Right lung (tissue), 5 donors: ENCODE results near the gene UBE3C. TPM values are rescaled to one million over a fixed set of nuclear protein-coding genes. Genes with fewer than 3 reads are reported as not detected.
A peak's percentile ranks its signal among the peaks of the same experiment; 100 is the strongest.
"Not testable (repeated sequence)": the region's sequence is repeated elsewhere in the genome, so short reads cannot be mapped to it uniquely, and the experiment has no call there.

Experiments used
- DNase-seq, 2 donors: peaks; one replicate each; pipeline ENCODE4 v3.0.0-alpha.2; 2013
- polyA plus RNA-seq, 5 donors: library from polyadenylated mRNA; unstranded; fragments of 120-200 nt; gene quantifications; one replicate each; pipeline versions ENCODE4 v1.2.1 to v1.2.3, GENCODE V29; 2013; ENCODE audit warnings: inconsistent platforms in 1 of 5, low replicate concordance in 1 of 5; ENCODE audit not compliant: insufficient read length in 5 of 5, insufficient read depth in 1 of 5

UBE3C gene
- polyA plus RNA-seq, 5 donors = 36.6 to 46.0 (median 42.1) TPM

DNA sequence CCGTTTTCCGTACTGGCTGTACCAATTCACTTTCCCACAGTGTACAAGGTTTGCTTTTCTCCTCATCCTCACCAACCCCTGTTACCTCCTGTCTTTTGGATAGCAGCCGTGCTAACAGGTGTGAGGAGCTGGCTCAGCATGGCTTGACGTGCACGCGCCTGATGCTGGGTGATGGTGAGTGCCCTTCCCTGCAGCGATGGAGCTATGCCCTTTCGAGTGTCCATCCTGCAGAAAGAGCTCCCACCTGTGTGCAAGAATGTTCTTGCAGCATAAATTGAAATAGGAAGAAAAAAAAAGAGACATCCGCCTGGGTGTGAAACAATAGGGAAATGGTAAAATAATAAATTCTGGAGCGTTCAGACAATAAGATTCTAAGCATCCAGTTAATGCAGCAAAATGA lies 9.5 kb upstream of the UBE3C start:
- DNase-seq = no peak

DNA sequence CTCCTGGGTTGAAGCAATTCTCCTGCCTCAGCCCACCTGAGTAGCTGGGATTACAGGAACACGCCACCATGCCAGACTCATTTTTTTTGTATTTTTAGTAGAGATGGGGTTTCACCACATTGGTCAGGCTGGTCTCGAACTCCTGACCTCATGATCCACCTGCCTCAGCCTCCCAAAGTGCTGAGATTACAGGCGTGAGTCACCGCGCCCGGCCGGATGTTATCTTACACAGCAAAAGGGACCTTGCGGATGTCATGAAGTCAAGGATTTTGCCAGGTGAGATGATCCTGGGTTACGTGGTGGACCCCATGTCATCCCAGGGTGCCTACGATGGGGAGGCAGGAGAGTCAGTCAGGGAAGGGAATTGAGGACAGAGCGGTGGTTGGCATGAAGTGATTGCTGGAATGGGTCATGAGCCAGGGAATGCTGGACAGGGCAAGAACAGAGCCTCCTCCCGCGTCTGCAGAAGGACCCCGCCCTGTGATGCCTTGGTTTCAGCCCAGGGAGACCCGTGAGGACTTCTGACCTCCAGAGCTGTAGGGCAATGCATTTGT lies 8.7 kb upstream of the UBE3C start:
- no peak for DNase-seq

DNA sequence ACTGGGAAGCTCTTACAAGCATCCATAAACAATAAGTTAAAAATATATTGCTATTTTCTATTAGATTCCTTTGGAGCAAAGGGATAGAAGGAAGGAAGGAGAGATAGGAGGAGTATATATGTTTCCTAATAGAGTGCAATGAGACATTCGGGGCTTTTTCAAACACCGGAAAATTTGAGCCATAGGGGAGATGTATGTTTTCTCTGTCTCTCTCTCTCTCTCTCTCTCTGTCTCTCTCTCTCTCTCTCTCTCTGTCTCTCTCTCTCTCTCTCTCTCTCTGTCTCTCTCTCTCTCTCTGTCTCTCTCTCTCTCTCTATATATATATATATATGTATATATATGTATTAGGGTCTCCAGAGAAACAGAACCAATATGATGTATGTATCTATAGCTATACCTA lies 7.9 kb upstream of the UBE3C start:
- DNase-seq = not testable (repeated sequence)

DNA sequence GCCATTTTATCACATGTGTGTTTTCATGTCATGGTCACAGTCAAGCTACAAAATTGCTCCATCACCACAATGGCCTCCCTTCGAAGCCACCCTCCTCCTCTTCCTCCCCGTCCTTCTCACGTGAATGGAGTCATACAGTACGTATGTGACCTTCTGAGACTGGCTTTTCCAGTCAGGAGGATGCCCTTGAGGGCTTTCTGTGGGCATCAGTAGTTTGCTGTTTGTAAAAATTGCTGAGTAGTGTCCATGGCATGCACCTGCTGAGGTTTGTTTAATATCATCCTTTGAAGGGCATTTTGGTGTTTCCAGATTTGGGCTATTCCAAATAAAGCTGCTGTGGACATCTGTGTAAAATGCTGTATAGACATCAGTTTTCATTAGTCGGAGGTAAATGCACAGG lies 5.9 kb upstream of the UBE3C start:
- DNase-seq = no peak

DNA sequence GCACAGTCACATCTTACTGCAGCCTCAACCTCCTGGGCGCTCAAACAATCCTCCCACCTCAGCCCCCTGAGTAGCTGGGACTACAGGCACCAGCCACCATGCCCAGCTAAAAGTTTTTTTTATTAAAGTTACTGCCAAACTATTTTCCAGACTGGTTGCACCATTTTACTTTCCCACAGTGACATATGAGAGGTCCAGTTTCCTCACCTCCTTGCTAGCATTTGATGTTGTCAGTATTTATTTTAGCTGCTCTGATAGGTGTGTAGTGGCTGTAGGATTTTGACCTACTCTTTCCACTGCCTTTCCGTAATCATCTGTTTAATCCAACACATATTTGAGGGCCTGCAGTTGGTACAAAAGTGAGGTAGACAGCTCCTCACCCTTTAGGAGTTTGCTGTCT lies 5.4 kb upstream of the UBE3C start:
- no peak for DNase-seq

DNA sequence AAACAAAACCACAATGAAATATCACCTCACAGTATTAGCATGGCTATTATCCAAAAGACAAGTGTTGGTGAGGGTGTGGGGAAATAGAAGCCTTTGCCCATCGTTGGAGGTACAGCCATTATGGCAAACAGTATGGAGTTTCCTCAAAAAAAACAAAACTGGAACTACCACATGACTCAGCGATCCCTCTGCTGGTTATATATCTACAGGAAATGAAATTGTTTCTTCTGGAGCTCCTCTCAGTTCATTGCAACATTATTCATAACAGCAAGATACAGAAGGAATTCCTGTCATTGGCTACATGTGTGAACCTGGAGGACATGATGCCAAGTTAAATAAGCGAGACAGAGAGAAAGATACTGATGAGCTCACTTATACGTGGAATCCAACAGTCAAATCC lies 2.4 kb upstream of the UBE3C start:
- DNase-seq = no peak

DNA sequence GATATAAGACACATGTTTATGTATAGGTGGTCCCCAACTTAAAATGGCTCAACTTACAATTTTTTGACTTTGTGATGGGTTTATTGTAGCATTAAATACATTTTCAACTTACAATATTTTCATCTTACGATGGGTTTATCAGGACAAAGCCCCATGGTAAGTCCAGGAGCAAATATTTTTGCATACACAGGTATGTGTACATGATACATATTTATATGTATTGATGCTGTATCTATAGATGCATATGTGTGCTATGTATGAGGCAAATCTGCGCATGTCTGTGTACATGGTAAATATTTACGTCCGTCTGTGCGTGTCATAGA lies 664 bp upstream of the UBE3C start:
- DNase-seq = no peak

DNA sequence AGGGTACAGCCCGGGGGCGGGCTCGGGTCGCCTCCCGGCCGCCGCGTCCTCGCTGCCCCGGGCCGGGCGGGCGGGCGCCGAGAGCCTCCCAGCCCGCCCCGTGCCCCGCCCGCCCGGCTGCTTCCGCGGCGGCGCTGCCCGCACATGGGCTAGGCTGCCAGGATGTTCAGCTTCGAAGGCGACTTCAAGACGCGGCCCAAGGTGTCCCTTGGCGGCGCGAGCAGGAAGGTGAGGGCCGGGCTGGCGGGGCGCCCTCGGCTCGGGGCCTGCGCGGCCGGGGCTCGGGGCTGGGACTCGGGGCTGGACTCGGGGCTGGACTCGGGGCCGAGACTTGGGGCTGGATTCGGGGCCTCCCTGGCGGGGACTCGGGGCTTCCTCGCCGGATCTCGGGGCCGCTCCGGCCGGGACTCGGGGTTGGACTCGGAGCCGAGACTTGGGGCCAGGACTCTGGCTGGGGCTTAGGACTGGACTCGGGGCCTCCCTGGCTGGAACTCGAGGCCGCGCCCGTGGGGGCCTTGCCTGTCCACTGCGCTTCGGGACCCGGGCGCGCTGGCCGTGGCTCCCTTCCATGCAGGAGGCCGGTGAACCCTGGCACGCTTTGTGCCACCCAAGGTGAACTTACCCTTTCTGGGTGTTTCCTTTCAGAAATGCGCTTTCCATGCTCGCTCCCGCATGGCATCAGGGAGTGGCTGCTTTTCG lies 534 bp downstream of the UBE3C start:
- DNase-seq = peak in 1 of 2 donors; percentile 26

DNA sequence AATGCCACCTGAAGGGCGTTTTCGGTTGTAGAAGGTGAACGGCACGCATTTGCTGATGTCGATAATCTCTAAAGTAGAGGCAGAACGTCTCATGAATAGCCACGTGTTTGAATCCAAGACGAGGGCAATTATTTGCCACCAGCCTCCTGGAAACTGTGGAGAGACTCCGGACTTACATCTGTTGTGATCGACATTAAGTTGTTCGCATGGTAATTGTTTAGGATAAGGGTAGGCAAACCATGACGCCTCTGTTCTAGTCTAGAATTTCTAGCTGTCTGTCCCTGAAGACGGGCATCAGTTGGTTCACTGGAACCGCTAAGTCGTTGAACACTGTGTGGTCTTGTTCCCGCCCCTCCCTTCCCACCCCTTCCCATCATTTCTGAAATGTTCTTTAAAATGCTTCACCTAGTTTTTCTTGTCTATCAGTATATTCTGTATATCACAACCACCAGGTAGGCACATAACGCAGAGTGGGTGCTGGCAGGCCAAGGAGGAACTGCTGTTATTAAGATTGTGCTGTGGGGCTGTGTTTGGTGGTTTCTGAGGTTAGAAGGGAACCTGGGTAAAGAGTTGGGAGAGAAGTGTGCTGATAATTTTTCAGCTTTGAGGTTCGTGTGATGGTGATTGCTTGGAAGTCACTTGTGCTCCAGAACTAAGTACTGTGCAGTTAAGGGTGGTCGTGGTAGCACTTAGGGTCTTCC lies 1.2 kb downstream of the UBE3C start:
- no peak for DNase-seq

DNA sequence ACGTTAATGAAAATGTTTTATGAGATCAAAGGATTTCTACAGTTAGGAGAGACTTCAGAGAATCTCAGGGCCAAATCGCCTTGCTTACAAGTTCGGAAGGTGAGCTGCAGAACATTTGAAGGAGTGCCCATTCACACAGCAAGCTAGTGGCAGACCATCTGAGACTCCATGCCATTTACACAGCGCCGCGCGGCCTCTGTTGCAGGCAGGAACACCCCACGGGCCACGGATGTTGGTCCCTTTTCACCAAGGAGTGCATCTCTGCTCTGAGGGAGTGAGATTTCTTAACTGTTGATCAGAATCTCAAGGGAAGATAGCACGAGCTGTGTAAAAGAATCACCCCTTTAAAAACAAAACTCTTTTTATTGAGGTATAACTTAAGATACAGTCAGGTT lies 1.8 kb downstream of the UBE3C start:
- DNase-seq = no peak

DNA sequence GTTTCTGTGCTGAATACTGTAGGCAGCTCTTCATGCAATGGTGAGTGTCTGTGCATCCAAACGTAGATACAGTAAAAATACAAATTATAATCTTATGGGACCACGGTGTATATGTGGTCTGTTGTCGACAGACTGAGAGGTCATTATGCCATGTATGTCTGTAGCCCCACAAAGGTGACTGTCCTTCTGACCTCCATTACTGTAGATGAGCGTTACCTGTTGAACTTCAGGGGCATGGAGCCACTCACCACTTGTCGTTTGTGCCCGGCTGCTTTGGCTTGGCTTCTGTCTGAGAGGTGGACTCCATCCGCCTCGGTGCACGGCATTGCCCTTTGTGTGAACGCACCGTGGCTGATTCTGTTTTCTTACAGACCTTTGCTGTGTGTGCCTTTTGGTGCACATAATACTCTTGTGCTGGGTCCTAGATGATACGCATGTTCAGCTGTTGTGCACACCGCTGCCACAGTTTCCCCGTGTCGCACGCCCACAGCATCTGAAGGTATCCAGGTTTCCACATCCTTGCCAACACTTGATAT lies 2.9 kb downstream of the UBE3C start:
- no peak for DNase-seq

DNA sequence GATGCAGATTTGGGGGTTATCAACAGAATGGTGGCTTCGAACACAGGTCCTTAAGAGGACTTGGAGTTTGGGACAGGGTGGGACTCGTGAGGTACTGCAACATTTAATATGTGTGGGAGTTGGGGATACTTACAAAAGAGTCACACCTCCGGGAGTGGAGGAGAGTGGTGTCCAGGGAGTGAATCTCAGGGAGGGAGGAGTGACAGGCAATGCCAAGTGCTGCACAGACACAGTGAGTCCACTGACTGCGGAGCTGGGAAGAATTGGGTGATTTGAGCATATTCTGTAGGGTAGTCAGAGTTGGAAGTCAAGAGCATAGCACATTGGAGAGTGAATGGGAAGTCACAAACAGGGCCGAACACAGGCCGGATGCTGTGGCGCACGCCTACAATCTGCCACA lies 5.1 kb downstream of the UBE3C start:
- no peak for DNase-seq

DNA sequence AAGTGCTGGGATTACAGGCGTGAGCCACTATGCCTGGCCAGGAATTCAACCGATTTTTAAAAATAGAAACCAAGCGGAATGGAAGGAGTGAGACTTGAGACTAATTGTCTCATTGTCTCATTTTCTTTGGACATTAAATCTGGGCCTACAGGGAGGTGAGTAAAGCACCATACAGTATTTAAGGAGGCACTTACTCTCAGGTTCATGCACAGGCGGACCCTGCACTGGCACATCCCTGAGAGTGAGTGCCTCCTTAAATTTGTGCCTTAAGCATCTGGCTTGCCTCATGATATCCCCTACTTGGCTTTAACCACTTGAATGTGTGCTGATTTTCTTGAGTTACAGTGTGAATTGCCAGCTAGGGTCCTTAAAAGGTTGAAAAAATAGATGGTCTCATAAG lies 10.6 kb downstream of the UBE3C start:
- DNase-seq = no peak

DNA sequence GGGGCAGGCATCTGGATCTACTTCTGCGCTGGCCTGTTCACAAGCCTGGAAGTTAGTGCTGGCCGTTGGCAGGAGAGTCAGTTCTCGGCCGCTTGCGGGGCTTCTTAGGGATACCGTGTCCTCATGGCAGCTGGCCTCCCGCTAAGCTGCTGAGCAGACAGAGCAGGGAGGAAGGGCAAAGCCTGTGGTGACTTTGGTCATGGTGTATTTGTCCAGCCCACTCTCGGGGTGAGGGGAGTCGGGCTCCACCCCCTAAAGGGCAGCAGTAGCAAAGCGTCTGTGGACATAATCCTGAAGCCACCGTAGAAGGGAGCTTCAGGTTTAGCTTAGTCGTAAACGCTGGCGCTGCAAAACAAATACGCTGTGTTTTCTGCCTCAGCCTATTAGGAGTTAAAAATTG lies 12.2 kb downstream of the UBE3C start:
- DNase-seq = peak in 1 of 2 donors; percentile 5

DNA sequence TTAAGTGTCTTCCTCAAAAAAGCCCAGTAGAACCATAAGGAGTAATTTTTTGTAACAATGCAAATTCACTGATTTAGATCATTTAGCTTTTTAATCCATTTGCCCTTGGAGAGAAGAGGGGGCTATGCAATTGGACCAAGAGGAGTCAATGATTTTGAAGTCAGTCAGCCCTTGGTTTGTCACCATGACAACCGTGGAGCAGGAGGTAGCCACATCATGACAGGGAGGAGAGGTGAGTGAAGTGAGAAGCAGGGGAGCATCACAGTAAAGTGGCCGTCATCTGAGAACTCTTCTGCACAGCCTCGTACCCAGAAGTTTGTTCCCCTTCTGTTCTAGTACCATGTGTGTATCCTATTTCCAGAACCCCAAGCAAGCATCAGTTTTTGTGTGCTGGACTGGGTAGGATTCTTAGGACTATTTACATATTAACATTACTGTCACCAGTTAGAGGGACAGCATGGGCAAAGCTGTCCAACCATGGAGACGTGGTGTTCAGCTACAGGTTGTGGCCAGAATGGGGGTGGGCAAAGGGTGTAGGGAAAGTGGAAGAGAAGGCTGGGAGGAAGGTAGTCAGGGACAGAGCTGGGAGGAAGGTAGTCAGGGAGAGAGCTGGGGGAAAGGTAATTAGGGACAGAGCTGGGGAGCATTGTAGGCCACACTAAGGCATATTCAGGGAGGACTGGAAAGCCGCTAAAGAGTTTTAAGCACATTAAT lies 13.1 kb downstream of the UBE3C start:
- no peak for DNase-seq

DNA sequence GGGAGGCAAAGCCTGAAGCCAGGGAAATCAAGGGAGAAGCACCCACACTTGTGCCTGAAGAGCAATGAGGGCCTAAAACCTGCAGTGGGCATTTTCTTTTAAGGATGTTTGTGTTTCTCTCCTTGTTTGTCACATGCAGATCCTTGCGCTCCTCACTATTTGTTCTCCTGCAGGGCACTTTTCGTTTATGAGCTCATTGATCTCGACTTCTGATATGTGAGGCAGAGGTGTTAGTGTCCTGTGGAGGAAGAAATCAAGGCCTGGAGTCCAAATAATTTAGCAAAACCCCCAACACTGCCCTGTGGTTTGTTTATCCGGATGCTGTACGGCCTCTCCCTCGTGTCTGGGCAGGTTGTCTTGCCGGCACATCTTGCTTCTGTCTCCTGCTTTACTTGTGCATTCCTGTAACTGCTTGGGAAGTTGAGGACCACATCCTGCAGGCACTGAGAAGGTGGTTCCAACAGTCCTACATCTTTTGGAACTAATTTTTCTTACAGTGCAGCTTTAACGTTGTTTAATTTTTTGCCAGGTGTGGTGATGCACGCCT lies 13.7 kb downstream of the UBE3C start:
- no peak for DNase-seq

DNA sequence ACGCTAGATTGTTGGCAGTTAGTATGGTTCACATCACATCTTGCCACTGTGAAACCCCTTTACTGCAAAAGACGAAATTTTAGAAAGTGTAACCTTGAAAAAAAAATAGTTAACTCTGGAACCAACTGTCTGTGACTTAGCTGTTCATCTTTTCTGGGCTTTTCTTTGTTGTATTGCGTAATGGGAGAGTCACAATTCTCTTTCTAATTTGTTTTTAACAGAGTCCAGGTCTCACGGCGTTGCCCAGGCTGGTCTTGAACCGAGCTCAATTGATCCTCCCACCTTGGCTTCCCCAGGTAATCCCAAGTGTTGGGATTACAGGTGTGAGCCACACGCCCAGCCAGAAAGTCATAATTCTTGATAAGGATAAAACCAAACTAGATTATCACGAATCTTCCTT lies 14.5 kb downstream of the UBE3C start:
- DNase-seq = no peak

DNA sequence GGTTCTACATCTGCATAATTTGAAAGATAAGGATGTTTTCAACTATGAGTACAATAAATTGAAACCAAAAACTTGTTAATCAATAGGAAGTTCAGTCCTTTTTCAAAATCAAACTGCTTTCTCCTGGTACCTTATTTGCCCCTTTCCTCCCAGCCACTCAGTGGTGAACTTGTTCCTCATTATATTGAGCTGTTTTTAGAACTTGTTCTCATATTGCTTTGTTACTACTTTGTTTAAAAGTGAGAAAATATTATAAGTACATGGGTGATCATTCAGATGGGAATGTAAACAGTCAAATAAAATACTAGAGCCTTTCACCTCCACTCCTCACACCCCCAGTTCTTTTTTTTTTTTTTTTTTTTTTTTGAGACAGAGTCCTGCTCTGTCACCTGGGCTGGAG lies 17.2 kb downstream of the UBE3C start:
- DNase-seq = no peak

DNA sequence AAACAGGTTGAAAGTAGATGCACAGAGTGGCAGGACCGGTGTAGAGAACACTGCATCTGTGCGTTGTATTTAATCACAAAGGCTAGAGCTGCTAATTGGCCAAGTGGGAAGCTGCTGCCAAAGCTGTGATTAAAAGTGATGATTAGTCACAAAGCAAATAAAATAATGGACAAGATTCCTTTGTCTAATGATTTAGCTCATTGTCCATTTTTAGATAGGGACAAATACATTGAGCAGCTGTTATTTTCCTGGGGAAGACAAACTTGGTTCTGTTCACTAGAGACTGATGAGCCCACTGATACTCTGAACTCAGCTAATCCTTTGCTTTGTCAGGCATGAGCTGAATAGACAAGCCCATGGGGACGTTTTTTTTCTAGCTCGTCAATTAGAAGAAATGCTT lies 19.7 kb downstream of the UBE3C start:
- DNase-seq = no peak

DNA sequence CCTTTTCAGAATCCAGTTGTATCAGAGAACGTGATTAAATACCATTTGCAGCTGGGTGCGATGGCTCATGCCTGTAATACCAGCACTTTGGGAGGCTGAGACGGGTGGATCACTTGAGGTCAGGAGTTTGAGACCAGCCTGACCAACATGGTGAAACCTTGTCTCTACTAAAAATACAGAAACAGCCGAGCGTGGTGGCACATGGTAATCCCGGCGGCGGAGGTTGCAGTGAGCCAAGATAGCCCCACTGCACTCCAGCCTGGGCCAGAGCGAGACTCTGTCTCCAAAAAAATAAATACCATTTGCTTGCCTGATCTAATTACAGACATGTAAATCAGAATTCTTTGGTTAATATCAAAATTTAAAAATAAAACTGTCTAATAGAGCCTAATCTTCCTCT lies 20.8 kb downstream of the UBE3C start:
- DNase-seq = not testable (repeated sequence)

DNA sequence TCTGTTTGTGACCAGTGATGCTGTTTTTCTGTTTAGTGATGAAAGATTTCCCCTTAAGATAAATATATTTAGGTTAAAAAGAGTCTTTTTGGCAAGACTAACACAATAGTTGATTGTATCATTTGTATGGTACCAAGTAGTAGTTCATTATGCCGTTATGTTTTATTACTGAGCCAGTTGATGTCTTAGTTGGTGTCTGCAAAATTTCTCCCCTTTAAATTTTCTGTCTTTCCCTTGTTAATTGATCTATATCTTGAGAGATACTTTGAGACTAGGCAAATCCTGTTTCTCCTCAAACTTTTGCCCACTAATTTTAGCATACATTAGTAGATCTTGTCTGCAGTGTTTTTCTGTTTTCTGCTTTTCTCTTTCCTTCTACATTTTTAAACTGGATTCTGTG lies 21.7 kb downstream of the UBE3C start:
- DNase-seq = no peak

DNA sequence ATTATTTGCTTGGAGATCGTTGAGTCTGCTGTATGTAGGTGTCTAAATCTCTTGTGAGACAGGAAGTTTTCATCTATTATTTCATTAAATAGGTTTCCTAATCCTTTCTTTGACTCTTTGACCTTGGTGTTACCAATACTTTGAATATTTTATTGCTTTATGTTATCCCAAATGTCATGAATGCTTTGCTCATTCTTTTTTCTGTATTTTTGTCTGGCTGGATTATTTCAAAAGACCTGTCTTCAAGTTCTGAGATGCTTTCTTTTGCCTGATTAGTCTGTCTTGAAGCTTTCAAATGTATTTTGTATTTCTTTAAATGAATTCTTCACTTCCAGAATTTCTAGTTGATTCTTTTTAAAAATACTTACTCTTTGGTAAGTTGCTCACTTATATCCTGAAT lies 27.3 kb downstream of the UBE3C start:
- DNase-seq = no peak
